GM20000 (cell line): ENCODE results near the gene RPS16.

ENCODE experiments used
- DNase-seq: peaks from one replicate; pipeline ENCODE4 v3.0.0; 2012; ENCODE audit warnings: low spot score
- TF ChIP-seq, protein P1 (sequence below): IDR thresholded peaks from 2 replicates; pipeline ENCODE4 v1.5.1; 2012; ENCODE audit warnings: mild to moderate bottlenecking, control low read depth; ENCODE audit errors: extremely low read depth, missing control alignments

RPS16 gene

DNA sequence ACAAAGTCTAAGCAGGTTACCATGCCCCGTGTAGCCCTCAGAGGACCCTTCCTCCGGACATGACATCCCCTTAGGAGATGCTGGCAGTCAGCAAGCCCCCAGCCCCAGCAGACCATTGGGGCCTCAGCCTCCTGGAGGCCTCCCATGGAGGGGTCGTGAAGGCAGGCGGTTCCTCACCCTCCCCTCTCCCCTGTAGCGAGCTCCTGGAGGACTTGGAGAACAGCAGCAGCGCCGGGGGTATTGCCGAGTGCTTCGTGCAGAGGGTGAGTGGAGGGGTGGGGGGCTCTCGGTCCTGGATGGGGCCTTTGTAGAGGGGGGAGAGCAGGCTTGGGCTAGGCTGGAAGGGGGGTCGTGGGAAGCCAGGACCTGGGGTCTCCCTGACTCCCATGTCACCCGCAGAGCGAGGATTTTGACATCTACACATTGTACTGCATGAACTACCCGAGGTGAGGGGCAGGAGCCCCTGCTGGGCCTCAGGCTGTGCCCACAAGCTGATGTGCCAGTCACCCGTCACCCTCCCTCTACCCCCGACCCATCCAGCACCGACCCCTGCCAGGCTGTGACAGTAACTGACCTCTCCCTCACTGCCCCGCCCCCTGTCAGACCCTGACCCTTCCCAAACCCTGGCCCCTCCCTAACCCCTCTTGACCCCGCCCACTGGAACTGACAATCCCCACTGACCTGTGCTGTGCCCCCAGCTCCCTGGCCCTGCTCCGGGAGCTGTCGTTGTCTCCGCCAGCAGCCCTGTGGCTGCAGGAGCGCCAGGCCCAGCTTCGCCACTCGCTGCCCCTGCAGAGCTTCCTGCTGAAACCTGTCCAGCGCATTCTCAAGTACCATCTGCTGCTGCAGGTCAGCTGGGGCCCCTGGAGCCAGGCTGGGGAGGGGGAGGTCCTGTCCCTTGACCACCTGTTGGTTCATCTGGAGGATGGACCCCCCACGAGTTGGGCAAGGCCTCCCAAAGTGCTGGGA is 19.3 kb downstream of the RPS16 start:
- DNase-seq: no peak

DNA sequence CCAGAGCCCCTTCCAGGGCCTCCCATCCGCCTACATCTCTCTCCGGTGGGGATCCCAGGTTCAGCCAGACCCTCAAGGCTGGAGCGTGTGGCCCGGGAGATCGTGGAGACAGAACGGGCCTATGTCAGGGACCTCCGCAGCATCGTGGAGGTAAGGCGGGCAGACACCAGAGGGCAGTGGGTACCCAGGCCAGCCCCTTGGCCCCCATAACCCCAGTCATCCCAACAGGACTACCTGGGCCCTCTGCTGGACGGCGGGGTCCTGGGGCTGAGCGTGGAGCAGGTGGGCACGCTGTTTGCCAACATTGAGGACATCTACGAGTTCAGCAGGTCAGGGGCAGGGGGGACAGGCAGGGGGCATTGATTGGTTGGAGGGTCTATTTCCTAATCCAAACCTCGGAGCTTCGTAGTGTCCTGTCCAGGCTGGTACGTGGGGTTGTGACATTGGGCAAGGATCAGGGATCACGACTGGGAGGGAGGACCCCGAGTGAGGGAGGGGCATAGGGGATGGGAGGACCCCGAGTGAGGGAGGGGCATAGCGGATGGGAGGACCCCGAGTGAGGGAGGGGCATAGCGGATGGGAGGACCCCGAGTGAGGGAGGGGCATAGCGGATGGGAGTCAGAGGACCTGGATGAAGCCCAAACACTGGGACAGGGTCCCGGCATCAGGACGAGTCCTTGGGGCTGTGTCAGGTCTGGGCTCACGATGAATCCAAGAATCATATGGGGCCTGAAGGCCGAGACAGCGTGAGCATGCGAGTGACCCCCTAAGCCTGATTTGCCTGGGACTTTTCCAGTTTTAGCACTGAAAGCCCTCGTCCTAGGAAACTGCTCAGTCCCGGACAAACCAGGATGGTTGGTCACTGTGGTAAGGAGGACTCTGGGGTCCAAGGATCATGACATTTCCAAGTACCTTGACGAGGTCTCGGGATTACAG is 20.4 kb downstream of the RPS16 start:
- TF ChIP-seq, protein P1, sequence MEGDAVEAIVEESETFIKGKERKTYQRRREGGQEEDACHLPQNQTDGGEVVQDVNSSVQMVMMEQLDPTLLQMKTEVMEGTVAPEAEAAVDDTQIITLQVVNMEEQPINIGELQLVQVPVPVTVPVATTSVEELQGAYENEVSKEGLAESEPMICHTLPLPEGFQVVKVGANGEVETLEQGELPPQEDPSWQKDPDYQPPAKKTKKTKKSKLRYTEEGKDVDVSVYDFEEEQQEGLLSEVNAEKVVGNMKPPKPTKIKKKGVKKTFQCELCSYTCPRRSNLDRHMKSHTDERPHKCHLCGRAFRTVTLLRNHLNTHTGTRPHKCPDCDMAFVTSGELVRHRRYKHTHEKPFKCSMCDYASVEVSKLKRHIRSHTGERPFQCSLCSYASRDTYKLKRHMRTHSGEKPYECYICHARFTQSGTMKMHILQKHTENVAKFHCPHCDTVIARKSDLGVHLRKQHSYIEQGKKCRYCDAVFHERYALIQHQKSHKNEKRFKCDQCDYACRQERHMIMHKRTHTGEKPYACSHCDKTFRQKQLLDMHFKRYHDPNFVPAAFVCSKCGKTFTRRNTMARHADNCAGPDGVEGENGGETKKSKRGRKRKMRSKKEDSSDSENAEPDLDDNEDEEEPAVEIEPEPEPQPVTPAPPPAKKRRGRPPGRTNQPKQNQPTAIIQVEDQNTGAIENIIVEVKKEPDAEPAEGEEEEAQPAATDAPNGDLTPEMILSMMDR: no peak
- DNase-seq: no peak

More for the DNA sequence above, 19.3 kb downstream of the RPS16 start:
- TF ChIP-seq, protein P1: no peak

DNA sequence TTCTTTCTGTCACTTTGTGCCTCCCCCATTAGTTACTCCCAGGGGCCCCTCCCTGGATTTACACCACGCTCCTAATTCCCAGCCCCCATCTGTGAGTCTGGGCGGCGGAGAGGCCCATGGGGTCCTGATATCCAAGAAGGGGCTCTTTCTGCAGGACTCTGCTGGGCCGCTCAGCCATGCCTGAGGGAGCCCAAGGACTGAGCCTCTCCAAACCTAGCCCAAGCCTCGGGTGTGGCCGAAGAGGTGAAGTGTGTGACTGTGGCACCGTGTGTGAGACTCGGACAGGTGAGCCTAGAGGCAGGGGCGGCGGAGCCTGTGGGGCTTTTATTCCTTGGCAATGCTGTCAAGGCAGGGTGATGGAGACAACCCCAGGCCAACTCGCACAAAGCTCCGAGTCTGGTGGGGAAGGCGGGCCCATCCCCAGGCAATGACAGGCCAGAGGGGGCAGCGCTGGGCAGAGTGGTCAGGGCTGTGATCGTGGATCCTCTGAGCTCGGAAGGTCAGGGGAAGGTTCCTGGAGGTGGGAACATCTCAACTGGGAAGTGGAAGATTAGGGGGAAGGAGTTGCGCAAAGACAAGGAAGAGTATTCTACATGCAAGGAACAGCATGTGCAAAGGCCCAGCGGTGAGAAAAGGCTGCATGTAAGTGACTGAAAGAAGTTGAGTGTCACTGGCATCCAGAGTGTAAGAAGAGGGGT is 21.7 kb downstream of the RPS16 start:
- no peak for DNase-seq
- TF ChIP-seq, protein P1: peak; percentile 18

DNA sequence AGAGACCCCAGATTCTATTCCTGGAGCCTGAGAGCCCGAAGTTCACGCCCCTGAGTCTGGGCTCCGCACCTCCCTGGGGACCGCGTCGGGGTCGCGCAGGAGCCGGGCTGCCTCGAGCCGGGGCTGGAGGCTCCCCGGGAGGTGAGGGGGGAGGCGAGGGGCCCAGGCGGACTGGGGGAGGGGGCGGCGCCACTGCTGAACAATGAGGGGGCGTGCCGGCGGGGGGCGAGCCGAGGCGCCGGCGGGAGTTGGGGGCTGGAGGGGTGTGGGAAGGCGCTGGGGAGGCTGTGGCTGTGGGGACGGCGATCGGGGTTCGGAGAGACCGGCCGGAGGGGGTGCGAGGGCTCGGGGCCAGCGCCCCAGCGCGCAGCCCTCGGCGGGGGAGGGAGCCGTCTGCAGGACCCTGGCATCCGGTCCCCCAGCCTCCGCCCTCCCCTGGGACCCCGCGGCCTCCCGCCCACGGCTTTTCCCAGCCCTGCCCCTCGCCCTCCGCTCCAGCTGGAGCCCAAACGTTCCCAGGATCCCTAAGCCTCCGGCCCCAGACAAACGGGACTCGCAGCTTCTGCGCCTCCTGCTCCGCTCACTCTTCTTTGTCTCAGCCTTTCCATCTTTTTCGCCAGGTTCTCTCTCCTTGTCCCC is 22.4 kb downstream of the RPS16 start:
- DNase-seq: peak; percentile 66
- TF ChIP-seq, protein P1: no peak

DNA sequence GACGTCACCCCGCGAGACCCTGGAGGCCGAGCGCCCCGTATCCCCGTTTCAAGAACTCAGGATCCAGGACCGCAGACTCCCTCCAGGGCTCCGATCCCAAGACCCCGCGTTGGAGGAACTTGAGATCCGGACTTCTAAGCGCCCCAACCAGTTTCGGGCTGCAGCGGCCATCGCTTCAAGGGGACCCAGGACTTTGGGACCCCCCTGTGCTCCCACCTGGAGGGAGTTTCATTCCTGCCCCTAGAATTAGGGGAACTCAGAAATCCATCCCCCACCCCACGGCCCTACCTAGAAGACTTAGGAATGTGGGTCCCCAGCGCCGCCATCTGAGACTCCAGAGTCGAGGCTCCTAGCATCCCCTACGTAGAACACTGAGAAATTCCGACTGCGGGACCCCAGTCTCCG is 22.9 kb downstream of the RPS16 start:
- TF ChIP-seq, protein P1: no peak
- no peak for DNase-seq

DNA sequence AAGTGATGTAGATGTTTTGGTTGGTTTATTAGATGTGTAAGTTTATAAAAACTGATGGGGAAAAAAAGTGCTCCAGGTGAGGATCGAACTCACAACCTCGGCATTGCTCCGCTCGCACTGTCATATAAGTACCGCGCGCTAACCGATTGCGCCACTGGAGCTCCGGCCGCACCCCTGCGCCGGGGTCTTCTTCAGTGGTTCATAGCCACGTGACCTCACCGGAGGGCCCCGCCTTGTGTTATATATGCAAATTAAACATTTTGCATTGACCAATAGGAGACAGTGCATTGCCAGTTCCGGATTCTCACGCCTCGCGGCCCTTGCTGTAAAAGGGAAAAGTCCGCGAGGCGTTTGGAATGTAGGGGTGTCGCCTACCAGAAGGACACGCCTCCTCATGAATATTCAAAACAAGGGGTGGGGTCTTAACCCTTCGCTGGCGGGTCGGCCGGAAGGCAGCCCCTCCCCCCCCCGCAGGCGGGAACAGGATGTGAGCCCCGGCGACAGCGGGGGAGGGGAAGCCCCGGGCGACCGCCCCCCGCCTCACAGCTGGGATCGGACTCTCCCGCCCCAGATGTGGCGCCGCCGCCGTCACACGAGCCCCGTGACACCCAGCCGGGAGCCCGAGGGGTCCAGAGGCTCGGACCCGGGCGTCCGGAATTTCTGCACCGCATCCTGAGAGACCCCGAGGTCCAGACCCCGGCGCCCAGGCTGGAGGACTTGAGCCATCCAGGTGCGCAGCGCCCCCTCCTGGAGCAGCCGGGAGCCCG is 23.5 kb downstream of the RPS16 start, which contains the start of gene PLEKHG2:
Gene PLEKHG2, plus strand, starts transcription at position 570 of the 767 bp plus-strand sequence. CDS start 1,418 bp downstream, outside the sequence.
- TF ChIP-seq, protein P1: peak; percentile 54
- DNase-seq: peak; percentile 99
